Right kidney (tissue), 9 donors: ENCODE measurements around the gene UGT1A3.
"Not testable (repeated sequence)": the region's sequence is repeated elsewhere in the genome, so short reads cannot be mapped to it uniquely, and the experiment has no call there.

ENCODE experiments used
- DNase-seq: peaks from one replicate; pipeline ENCODE4 v3.0.0-alpha.2; 2016
- long read RNA-seq, 8 donors: transcript quantifications; one replicate each; lab custom pipeline, GENCODE V29; 2026

Gene UGT1A3
- long read RNA-seq, donor 1: 0 reads
- long read RNA-seq, donor 2: 0 reads
- long read RNA-seq, donor 3: 0 reads
- long read RNA-seq, donor 4: 0 reads
- long read RNA-seq, donor 5: 0 reads
- long read RNA-seq, donor 6: 0 reads
- long read RNA-seq, donor 7: 0 reads
- long read RNA-seq, donor 8: 0 reads

DNA sequence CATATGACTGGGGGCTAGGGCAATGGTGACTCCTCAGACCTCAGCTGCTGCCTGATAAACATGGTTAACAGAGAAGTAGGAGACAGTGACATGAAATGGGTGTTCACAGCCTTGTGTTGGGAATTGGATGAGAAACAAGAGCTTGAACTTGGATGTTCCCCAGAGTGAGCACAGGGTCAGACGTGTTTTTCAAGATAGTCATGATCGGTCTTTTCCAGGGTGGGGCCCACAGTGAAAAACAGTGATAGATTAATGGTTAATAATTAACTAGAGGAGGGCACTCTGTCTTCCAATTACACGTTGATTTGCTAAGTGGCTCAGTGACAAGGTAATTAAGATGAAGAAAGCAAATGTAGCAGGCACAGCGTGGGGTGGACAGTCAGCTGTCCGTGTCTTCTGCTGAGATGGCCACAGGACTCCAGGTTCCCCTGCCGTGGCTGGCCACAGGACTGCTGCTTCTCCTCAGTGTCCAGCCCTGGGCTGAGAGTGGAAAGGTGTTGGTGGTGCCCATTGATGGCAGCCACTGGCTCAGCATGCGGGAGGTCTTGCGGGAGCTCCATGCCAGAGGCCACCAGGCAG is at the start of gene UGT1A3:
Gene UGT1A3 (plus strand): TSS at position 320 of the 579 bp plus-strand sequence. CDS start 85 bp downstream, at position 405.
- DNase-seq: no peak

DNA sequence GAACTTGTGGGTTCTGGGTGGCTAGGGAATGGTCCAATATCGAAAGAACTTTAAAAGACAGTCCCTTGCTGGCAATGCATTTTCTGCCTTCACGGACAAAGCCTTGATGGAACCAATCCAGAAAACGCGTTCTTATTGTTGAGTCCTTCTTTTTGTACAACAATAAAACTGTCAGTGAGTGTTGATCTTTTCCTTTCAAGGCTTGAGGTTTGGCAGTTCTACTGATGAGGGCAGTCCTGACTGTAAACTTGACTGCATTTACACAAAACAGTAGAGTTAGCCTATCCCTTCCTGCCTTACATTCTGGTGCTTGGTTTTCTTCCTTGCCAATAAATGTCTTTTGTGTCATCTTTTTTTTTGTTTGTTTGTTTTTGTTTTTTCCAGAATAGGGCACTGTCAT is 49.6 kb upstream of the UGT1A3 start:
- DNase-seq: no peak

DNA sequence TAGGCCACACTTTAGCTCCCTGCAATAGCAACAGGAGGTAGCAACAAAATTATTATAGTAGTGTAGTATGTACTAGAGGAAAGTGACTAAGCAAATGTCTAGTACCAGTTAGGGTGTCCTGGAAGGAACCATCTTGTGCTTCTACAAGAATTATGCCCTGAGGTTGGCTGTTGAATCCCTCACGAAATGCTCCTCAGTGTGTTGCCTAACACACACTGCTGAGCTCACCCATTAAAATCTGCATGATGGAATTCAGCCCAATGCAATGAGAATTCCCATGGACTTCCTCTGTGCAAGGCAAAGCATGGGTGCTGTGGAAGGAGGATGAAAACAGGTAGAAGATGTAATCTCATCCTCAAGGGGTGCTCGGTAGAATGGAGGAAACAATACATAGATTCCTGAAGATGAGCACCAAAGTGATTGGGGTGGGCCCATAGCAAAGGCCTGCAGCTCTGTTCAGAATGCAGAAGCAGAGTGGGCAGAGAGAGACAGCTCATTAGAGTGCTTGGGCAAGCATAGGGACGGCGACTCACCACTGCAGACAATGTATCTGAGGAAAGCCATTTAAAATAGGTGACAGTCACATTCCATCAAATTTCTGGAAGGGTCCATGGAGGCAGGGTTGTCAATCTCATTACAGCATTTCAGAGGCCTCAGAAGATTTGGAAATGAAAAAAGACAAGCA is 48.3 kb upstream of the UGT1A3 start:
- no peak for DNase-seq

DNA sequence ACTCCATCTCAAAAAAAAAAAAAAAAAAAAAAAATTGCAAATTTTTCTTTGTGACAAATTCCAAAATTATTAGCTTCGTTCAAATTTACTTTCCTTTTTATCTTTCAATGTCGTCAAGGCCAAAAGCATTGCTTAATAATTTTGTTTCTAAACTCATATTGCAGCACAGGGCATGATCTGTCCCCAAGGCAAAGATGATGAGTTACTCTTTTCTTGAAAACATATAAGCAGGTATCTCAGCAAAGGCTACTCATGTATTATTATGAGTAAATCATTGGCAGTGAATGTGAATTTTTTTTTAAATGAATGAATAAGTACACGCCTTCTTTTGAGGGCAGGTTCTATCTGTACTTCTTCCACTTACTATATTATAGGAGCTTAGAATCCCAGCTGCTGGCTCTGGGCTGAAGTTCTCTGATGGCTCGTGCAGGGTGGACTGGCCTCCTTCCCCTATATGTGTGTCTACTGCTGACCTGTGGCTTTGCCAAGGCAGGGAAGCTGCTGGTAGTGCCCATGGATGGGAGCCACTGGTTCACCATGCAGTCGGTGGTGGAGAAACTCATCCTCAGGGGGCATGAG is 47.2 kb upstream of the UGT1A3 start, which contains the start of gene UGT1A7:
Gene UGT1A7 (plus strand): TSS at position 381 of the 579 bp plus-strand sequence. CDS start 37 bp downstream, at position 418.
- DNase-seq: no peak

- no peak for DNase-seq
Measured at GRCh38 chr2:233684640-233685039, 44.2 kb upstream of the UGT1A3 start.

DNA sequence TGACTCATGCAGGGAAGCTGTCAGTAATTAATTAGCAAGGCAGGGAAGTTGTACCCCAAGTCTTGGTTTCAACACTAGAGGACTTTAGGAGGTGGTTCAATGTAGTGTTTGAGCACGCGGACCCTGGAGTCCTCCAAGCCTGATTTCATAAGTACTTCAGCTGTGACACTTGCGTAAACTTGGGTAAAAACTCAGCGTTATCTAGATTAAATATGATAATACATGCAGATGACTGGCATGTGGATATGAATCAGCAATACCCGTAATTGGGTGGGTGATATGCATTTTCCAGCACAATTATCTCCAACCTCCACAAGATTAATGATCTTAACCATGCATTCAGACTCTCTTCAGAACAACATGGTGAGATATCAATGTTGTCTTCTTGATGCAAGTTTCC is 41.9 kb upstream of the UGT1A3 start:
- DNase-seq: no peak

DNA sequence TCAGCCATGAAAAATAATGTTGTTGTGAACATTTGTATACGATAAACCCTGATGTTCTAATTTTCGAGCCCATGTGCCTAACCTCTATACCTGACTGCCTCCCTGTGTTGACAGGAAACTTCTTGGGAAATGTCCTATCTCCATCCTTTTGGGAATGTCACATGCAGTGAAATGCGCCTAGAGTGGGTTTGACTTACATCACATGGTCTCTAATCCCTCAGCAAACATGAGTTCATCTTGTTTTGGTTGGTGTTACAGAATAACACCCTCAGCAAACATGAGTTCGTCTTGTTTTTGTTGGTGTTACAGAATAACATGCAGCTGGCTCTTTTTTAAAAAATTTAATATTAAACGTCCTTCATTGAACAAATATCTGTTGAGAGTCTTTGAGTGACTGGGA is 40.5 kb upstream of the UGT1A3 start:
- no peak for DNase-seq

DNA sequence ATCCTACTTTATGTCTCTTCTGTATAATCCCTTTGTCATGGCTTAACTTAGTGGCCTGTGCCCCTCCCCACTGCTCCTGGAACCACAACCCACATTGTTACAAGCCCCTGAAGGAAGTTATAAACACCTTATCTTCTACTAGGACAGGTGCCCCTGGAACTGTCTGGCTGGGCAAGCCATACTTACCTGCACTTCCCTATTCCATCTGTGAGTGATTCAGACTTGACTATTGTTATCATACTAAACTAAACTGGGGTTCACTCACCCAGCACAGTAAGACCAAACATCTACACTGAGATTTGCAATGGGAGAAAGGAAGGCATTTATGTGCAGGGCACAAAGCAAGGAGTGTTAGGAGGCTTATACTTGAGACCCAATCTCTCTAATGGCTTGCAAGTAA is 39.8 kb upstream of the UGT1A3 start:
- DNase-seq: no peak

DNA sequence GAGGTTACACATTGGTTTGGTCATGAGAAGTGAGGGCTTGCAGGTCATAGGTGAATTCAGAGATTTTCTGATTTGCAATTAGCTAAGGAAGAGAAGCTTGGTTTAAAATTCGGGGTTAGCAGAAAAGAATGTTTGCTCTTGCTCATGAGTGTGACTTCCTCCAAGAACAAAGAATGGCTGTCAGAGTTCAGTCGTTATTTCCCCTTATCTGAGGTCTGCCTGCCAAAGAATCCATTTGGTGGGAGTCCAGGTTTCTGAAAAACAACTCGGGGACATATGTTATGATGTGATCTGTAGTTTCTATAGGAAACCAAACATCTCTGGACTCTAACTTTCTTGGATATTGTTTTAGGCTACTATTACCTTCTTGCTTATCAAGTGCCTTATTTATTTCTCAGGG is 39.3 kb upstream of the UGT1A3 start:
- DNase-seq: no peak

DNA sequence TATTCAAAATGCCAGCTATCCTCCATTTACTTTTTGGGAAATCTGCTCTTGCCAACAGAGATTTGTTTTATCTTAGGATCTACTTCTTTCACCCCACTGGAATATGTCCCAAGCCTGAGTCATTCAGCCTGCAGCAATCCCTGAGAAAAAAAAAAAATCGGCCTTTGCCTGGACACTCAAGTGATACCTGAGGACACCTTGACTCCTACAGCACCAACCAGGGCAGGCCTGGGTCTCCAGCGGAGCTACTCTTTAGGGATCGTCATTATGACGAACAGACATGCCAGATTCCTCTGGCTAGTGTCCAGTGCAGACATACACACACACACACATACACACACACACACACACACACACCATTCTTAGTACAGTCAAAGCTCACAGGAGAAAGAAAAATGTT is 38.4 kb upstream of the UGT1A3 start:
- DNase-seq: no peak

DNA sequence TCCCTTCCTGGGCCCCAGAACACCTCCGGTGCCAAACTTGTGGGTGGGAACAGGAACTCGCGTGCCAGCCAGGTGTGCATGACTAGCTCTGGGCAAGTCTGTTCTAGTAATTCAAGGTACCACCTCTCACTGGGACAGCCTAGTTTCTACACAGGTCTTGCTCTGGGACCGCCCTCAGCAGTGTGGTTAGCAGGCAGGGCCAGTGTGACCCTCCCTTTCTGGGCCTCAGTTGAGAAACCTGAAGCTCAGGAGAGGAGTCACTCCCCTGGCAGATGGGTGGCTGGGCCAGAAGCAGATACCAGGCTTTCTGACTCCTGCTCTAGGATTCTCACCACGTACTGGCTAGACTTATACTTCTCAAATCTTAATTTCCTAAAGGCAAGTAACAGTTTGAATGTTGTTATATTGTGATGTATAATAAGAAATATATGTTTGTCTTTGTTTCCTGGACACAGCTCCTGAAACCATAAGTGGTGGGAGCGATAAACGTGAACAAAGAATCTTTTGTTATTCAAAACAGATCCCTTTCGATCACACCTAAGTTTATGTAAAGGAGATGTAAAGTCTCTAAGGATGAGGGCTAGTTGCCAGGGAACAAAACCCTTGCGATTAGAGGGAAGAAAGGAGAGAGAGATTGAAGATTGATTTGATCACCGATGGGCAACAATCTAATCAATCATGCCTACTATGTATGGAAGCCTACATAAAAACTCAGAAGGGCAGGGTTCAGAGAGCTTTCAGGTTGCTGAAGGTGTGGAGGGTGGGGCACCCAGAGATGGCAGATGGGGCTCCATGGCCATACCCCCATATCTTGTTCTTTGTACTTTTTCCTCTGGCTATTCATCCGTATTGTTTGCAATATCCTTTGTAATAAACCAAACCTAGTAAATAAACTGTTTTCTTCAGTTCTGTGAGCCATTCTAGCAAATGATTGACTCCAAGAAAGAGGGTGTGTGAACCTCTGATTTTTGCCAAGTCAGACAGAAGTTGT is 37.1 kb upstream of the UGT1A3 start:
- DNase-seq: no peak

GRCh38 chr2:233692648-233693047 is 36.2 kb upstream of the UGT1A3 start, which contains the start of gene UGT1A6:
UGT1A6 (plus strand) TSS chr2:233692890; CDS start chr2:233693005, 115 bp downstream.
- DNase-seq: no peak

GRCh38 chr2:233693963-233694362 is 34.9 kb upstream of the UGT1A3 start:
- DNase-seq: no peak

- DNase-seq: no peak
Measured at GRCh38 chr2:233698740-233699139, 30.1 kb upstream of the UGT1A3 start.

DNA sequence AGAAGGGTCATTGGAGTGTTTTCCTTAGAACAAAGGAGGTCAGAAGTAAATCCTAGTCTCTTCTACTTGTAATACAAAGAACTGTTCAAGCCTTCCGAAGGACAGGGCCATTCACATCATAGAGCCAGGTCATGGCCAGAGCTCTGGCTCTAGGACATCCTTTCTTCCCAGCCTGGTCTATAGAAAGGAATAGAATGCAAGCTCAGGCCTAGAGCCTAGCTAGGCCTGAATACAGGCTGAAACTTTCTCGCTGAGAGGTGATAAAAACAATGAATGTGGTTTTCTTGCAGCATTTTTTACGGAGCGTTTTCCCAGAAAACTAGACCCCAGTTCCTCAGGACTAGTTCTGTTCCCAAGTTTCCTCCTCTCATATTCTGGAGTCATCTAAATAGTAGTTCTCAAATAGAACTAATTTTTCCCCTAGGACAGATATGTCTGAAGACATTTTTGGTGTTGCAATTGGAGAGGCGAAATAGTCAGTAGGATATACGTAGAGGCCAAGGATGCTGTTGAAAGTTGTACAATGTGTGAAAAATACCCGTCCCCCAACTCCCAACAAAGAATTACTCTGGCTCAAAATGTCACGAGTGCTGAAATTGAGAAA is 29.3 kb upstream of the UGT1A3 start:
- DNase-seq: no peak

- no peak for DNase-seq
Measured at GRCh38 chr2:233700028-233700635, 28.7 kb upstream of the UGT1A3 start.

DNA sequence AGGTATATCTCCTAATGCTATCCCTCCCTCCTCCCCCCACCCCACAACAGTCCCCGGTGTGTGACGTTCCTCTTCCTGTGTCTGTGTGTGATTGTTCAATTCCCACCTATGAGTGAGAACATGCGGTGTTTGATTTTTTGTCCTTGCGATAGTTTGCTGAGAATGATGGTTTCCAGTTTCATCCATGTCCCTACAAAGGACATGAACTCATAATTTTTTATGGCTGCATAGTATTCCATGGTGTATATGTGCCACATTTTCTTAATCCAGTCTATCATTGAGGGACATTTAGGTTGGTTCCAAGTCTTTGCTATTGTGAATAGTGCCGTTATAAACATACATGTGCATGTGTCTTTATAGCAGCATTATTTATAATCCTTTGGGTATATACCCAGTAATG is 28.0 kb upstream of the UGT1A3 start:
- DNase-seq: not testable (repeated sequence)

DNA sequence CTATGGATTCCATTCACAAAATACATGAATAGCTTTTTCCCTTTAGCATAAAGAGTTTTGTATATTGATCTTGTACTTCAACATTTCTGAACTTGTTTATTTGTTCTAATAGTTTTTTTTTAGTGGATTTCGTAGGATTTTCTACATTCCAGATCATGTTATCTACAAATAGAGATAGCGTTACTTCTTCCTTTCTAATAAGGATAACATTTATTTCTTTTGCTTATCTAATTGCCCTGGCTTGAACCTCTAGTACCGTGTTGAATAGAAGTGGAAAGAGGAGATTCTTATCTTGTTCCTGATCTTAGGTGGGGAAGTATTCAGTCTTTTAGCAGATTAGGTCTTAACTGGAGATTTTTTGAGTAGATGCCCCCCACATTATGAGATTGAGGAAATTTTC is 26.6 kb upstream of the UGT1A3 start:
- DNase-seq: no peak

DNA sequence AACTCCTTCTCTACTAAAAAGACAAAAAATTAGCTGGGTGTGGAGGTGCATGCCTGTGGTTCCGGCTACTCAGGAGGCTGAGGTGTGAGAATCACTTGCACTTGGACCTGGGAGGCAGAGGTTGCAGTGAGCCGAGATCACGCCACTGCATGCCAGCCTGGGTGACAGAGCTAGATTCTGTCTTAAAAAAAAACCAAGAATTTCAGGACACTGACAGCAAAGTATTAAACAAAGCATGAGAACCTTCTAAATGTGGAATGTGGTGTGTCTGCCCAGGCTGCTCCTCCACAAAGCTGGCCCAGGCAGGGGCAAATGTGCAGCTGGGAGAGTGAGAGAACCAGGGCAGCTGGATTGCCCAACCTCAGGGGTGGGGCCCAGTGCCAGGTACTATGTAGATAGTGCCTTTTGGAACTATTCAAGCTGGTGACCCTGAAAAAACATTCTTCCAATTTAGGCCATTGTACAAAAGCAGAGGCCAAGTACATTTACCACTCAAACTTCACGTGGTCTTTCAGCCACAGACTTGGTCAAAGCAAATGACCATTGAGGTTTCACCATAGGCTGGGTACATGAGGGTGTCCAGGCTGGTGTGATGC is 22.8 kb upstream of the UGT1A3 start:
- no peak for DNase-seq

DNA sequence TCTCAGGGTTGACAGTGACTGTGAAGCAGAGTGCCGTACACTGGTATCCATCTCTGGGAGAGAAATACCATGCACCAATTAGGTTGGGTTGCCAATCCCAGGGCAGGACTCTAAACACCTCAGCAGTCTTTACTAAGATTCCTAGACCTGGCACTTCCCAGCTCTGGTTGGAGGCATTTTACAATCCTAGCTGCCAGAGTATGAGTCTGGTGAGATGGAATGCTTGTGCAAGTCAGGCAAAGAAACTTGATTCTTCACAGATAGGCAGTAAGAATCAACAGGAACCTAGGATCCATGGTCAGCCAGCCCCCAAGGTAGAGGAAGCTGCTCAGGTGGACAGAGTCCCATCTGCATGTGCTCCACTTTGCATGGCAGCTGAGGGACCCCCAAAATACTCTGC is 22.1 kb upstream of the UGT1A3 start:
- no peak for DNase-seq
